NCI-H146 treated with DMSO at 0.1 percent for 48 hours (cell line): ENCODE data around the gene ARMC7.
"Not testable (repeated sequence)": the region's sequence is repeated elsewhere in the genome, so short reads cannot be mapped to it uniquely, and the experiment has no call there.

Experiments
- DNase-seq: peaks from one replicate; lab custom pipeline; 2025; ENCODE audit not compliant: unreplicated experiment; lab: John Stamatoyannopoulos, UW

ARMC7 gene

GRCh38 chr17:75127936-75128335, 18.2 kb downstream of the ARMC7 start:
- not testable (repeated sequence) for DNase-seq

- no peak for DNase-seq
Observed at GRCh38 chr17:75128694-75129505, 19.1 kb downstream of the ARMC7 start.

- DNase-seq = no peak
Observed at GRCh38 chr17:75129576-75129975, 19.8 kb downstream of the ARMC7 start.

- DNase-seq = peak; percentile 57
Observed at GRCh38 chr17:75130059-75130631, 20.4 kb downstream of the ARMC7 start.

GRCh38 chr17:75130632-75131277, 21.0 kb downstream of the ARMC7 start:
- DNase-seq = peak; percentile 68

- peak; percentile 74 for DNase-seq
Observed at GRCh38 chr17:75131278-75132017, 21.7 kb downstream of the ARMC7 start, which contains the start of gene NT5C. Gene NT5C (minus strand): TSS chr17:75131742. CDS start chr17:75131707, 35 bp downstream.

GRCh38 chr17:75132018-75133000, 22.5 kb downstream of the ARMC7 start:
- DNase-seq = not testable (repeated sequence)

- no peak for DNase-seq
Observed at GRCh38 chr17:75133001-75133400, 23.2 kb downstream of the ARMC7 start.

- DNase-seq = not testable (repeated sequence)
Observed at GRCh38 chr17:75133607-75134347, 24.0 kb downstream of the ARMC7 start.

GRCh38 chr17:75135452-75135851, 25.7 kb downstream of the ARMC7 start:
- DNase-seq = no peak

- no peak for DNase-seq
Observed at GRCh38 chr17:75135946-75136345, 26.2 kb downstream of the ARMC7 start.

- DNase-seq = not testable (repeated sequence)
Observed at GRCh38 chr17:75137762-75138161, 28.0 kb downstream of the ARMC7 start.

- no peak for DNase-seq
Observed at GRCh38 chr17:75138519-75138918, 28.8 kb downstream of the ARMC7 start.

- no peak for DNase-seq
Observed at GRCh38 chr17:75142236-75142971, 32.6 kb downstream of the ARMC7 start.

- DNase-seq = no peak
Observed at GRCh38 chr17:75144816-75145512, 35.2 kb downstream of the ARMC7 start.

- no peak for DNase-seq
Observed at GRCh38 chr17:75146592-75146991, 36.8 kb downstream of the ARMC7 start.

- DNase-seq = no peak
Observed at GRCh38 chr17:75147878-75148546, 38.2 kb downstream of the ARMC7 start.

- DNase-seq = no peak
Observed at GRCh38 chr17:75151930-75152329, 42.2 kb downstream of the ARMC7 start.
